ENCODE measurements around the gene ENAH. TPM values are rescaled to one million over a fixed set of nuclear protein-coding genes. Genes with fewer than 3 reads are reported as not detected.
"Not testable (repeated sequence)": the region's sequence is repeated elsewhere in the genome, so short reads cannot be mapped to it uniquely, and the experiment has no call there.

ENAH gene
- total RNA-seq, 4 donors from 2014 or later, result 31.4 to 56.3 (median 45.3) TPM

GRCh38 chr1:225644666-225645065 lies 8.3 kb downstream of the ENAH start:
- Histone ChIP-seq H3K9me3 (no peaks in the 10 kb centered on the region), H3K27ac (no peak overlapping the region), H3K27me3 (no peaks in the 10 kb centered on the region), H3K4me3 (no peak overlapping the region), H3K4me1 (peaks cover 0 to 6% (median 2%) of the 10 kb centered on the region in 4 donors), H3K36me3 (no peaks in the 10 kb centered on the region)
- 83 to 95% methylated on average over 1 of the region's 1 CpG for WGBS, 2 donors
- DNase-seq (ENCODE audit: low spot score in 2 of 2), result no peak
- TF ChIP-seq POLR2A (IDR thresholded peaks at IDR 0.05), result no peak
- no peak for TF ChIP-seq CTCF (IDR thresholded peaks at IDR 0.05)
- TF ChIP-seq EP300 (IDR thresholded peaks at IDR 0.05), result no peak

GRCh38 chr1:225642177-225642576 lies 10.7 kb downstream of the ENAH start:
- no peaks in the 10 kb centered on the region for H3K27me3 ChIP-seq
- no peaks in the 10 kb centered on the region for H3K9me3 ChIP-seq
- H3K36me3 ChIP-seq, result no peaks in the 10 kb centered on the region
- no peak for TF ChIP-seq CTCF (IDR thresholded peaks at IDR 0.05)
- no peak for TF ChIP-seq EP300 (IDR thresholded peaks at IDR 0.05)
- no peak for TF ChIP-seq POLR2A (IDR thresholded peaks at IDR 0.05)
- no peak overlapping the region for H3K27ac ChIP-seq
- H3K4me3 ChIP-seq, result no peak overlapping the region
- no peaks in the 10 kb centered on the region for H3K4me1 ChIP-seq
- DNase-seq (ENCODE audit: low spot score in 2 of 2), result no peak
- WGBS, 2 donors, result 75 to 88% methylated on average over 4 of the region's 4 CpGs

- DNase-seq (ENCODE audit: low spot score in 2 of 2), result no peak
- H3K27ac ChIP-seq, result no peak overlapping the region
- H3K4me3 ChIP-seq, result no peak overlapping the region
- no peak for TF ChIP-seq POLR2A (IDR thresholded peaks at IDR 0.05)
- no peak for TF ChIP-seq CTCF (IDR thresholded peaks at IDR 0.05)
- no peak for TF ChIP-seq EP300 (IDR thresholded peaks at IDR 0.05)
- no peaks in the 10 kb centered on the region for H3K9me3 ChIP-seq
- H3K36me3 ChIP-seq, result no peaks in the 10 kb centered on the region
- H3K4me1 ChIP-seq, result peaks cover 0 to 5% (median 0%) of the 10 kb centered on the region in 4 donors
- 90 to 100% methylated on average over 1 of the region's 1 CpG for WGBS, 2 donors
- no peaks in the 10 kb centered on the region for H3K27me3 ChIP-seq
Measured at GRCh38 chr1:225638853-225639252, 14.1 kb downstream of the ENAH start.

- Histone ChIP-seq H3K9me3 (no peaks in the 10 kb centered on the region), H3K27me3 (no peaks in the 10 kb centered on the region), H3K36me3 (no peaks in the 10 kb centered on the region), H3K4me3 (no peak overlapping the region), H3K27ac (no peak overlapping the region), H3K4me1 (peaks cover 0 to 5% (median 0%) of the 10 kb centered on the region in 4 donors)
- WGBS, 2 donors, result 92 to 97% methylated on average over 3 of the region's 3 CpGs
- DNase-seq (ENCODE audit: low spot score in 2 of 2), result no peak
- no peak for TF ChIP-seq EP300 (IDR thresholded peaks at IDR 0.05)
- TF ChIP-seq POLR2A (IDR thresholded peaks at IDR 0.05), result no peak
- TF ChIP-seq CTCF (IDR thresholded peaks at IDR 0.05), result no peak
Measured at GRCh38 chr1:225637651-225638199, 15.2 kb downstream of the ENAH start.

- H3K27me3 ChIP-seq; DNase-seq (ENCODE audit: low spot score in 2 of 2); H3K4me3 ChIP-seq; H3K27ac ChIP-seq; H3K9me3 ChIP-seq; H3K36me3 ChIP-seq; H3K4me1 ChIP-seq: not testable (repeated sequence)
- WGBS, 2 donors, result 88 to 92% methylated on average over 8 of the region's 8 CpGs
Measured at GRCh38 chr1:225636992-225637391, 15.9 kb downstream of the ENAH start.

- Histone ChIP-seq H3K27ac (no peak overlapping the region), H3K27me3 (no peaks in the 10 kb centered on the region), H3K36me3 (no peaks in the 10 kb centered on the region), H3K4me1 (peaks cover 0 to 5% (median 0%) of the 10 kb centered on the region in 4 donors), H3K9me3 (no peaks in the 10 kb centered on the region), H3K4me3 (no peak overlapping the region)
- TF ChIP-seq EP300 (IDR thresholded peaks at IDR 0.05) (no peak), CTCF (IDR thresholded peaks at IDR 0.05) (no peak), POLR2A (IDR thresholded peaks at IDR 0.05) (no peak)
- no peak for DNase-seq (ENCODE audit: low spot score in 2 of 2)
Measured at GRCh38 chr1:225635649-225636048, 17.3 kb downstream of the ENAH start.

GRCh38 chr1:225632836-225633235 lies 20.1 kb downstream of the ENAH start:
- not testable (repeated sequence) for H3K9me3 ChIP-seq; H3K4me3 ChIP-seq; H3K36me3 ChIP-seq; DNase-seq (ENCODE audit: low spot score in 2 of 2); H3K27ac ChIP-seq; H3K27me3 ChIP-seq; H3K4me1 ChIP-seq
- WGBS, 2 donors, result 83 to 86% methylated on average over 4 of the region's 4 CpGs
